A673 (cell line): ENCODE results near the gene FCHSD2.

Source experiments
- CTCF ChIP-seq: fragments of 300-800, 200-600 bp; sonication (generic); conservative IDR thresholded peaks from 2 replicates; pipeline ENCODE4 v1.5.1; 2017; ENCODE audit warnings: low read depth, mild to moderate bottlenecking, antibody characterized with exemption, low read length, moderate library complexity, mixed read lengths
- EZH2 ChIP-seq: fragments of 200-600 bp; sonication (generic); IDR thresholded peaks from 2 replicates; pipeline ENCODE4 v1.6.1; 2017; ENCODE audit warnings: borderline replicate concordance, low read depth, mild to moderate bottlenecking, mixed read lengths, antibody characterized with exemption, low read length; ENCODE audit not compliant: poor library complexity, severe bottlenecking

GRCh38 chr11:73172992-73173656 is 31.0 kb upstream of the FCHSD2 start:
- TF ChIP-seq EZH2: no peak
- no peak for TF ChIP-seq CTCF
